Activated B cell treated with CpG ODN at 0.5 μM for 24 hours (primary cell): ENCODE measurements around the gene CBX7. TPM values are rescaled to one million over a fixed set of nuclear protein-coding genes. Genes with fewer than 3 reads are reported as not detected.
A peak's percentile ranks its signal among the peaks of the same experiment; 100 is the strongest.

Source experiments
- ATAC-seq: fragments of 200-7000 bp; cut with Tn5 transposase; one replicate; pipeline ENCODE4 v1.10.0; 2021; ENCODE audit warnings: low read depth, mild to moderate bottlenecking, moderate library complexity
- CTCF ChIA-PET: fragments of 350-600 bp; sonication (Branson Sonifier 250); formaldehyde crosslinking; loops from one replicate; lab custom pipeline; 2021; ENCODE audit warnings: antibody characterized with exemption; lab: Charles Lee
- POLR2A ChIA-PET: fragments of 350-600 bp; sonication (Branson Sonifier 250); formaldehyde crosslinking; loops from one replicate; lab custom pipeline; 2021; ENCODE audit warnings: antibody characterized with exemption; lab: Charles Lee
- DNase-seq: peaks from one replicate; pipeline ENCODE4 v3.0.0; 2022
- H3K27ac Mint-ChIP-seq: one replicate; pipeline ENCODE4 v1.8.0; 2020; ENCODE audit warnings: mixed read lengths
- H3K27me3 Mint-ChIP-seq: one replicate; pipeline ENCODE4 v1.8.0; 2021; ENCODE audit warnings: mixed read lengths
- H3K36me3 Mint-ChIP-seq: one replicate; pipeline ENCODE4 v1.8.0; 2021; ENCODE audit warnings: low read depth, mixed read lengths
- H3K4me1 Mint-ChIP-seq: one replicate; pipeline ENCODE4 v1.8.0; 2021; ENCODE audit warnings: mixed read lengths
- H3K4me3 Mint-ChIP-seq: one replicate; pipeline ENCODE4 v1.8.0; 2020; ENCODE audit warnings: mild to moderate bottlenecking, mixed read lengths
- H3K9me3 Mint-ChIP-seq: one replicate; pipeline ENCODE4 v1.8.0; 2020; ENCODE audit warnings: mixed read lengths
- intact Hi-C: fragments of 100-400 bp; cut with micrococcal nuclease; formaldehyde crosslinking; loops from one replicate; pipeline ENCODE4 v1.15.1; 2024
- total RNA-seq: library from RNA; stranded (reverse); gene quantifications from 2 replicates; pipeline ENCODE4 v1.2.3, GENCODE V29; 2022
- TF ChIP-seq, protein P1 (sequence below): fragments of 200-600 bp; IDR thresholded peaks from one replicate; pipeline ENCODE4 v1.8.0; 2022; ENCODE audit warnings: antibody characterized with exemption, mild to moderate bottlenecking

CBX7 gene
- total RNA-seq, 1 donor from 2014 or later, result 45.4 TPM

DNA sequence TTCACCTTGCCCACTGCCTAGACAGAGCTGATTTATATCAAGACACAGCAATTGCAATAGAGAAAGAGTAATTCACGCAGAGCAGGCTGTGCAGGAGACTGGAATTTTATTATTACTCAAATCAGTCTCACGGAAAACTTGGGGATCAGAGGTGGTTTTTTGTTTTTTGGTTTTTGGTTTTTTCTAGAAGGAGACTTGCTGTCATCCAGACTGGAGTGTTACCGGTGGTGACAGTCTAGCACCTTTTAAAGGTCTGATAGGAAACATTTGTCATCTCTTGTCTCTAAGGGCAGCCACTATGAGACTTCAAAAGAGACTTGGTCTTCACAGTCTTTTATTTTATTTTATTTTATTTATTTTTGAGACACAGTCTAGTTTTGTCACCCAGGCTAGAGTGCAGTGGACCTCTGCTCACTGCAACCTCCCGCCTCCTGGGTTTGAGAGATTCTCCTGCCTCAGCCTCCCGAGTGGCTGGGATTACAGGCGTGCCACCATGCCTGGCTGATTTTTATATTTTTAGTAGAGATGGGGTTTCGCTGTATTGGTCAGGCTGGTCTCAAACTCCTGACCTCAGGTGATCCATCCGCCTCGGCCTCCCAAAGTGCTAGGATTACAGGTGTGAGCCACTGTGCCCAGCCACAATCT, 36.4 kb downstream of the CBX7 start:
- H3K4me3 Mint-ChIP-seq, result peak overlapping the region; percentile 32
- H3K27me3 Mint-ChIP-seq, result no peaks in the 10 kb centered on the region
- peaks cover 54% of the 10 kb centered on the region for H3K4me1 Mint-ChIP-seq
- H3K27ac Mint-ChIP-seq, result peak overlapping the region; percentile 86
- H3K9me3 Mint-ChIP-seq, result no peaks in the 10 kb centered on the region
- intact Hi-C loops, result no loop called here
- POLR2A ChIA-PET, result interaction anchor here (0.5 to 3.0 kb wide), 7 partner anchors 14 to 413 kb away, joined by 3 to 37 read pairs (median 4); no protein-coding TSS in a partner anchor
- H3K36me3 Mint-ChIP-seq, result no peaks in the 10 kb centered on the region
- ATAC-seq (no peak), DNase-seq (no peak)
- TF ChIP-seq, protein P1, sequence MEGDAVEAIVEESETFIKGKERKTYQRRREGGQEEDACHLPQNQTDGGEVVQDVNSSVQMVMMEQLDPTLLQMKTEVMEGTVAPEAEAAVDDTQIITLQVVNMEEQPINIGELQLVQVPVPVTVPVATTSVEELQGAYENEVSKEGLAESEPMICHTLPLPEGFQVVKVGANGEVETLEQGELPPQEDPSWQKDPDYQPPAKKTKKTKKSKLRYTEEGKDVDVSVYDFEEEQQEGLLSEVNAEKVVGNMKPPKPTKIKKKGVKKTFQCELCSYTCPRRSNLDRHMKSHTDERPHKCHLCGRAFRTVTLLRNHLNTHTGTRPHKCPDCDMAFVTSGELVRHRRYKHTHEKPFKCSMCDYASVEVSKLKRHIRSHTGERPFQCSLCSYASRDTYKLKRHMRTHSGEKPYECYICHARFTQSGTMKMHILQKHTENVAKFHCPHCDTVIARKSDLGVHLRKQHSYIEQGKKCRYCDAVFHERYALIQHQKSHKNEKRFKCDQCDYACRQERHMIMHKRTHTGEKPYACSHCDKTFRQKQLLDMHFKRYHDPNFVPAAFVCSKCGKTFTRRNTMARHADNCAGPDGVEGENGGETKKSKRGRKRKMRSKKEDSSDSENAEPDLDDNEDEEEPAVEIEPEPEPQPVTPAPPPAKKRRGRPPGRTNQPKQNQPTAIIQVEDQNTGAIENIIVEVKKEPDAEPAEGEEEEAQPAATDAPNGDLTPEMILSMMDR, result no peak
- CTCF ChIA-PET, result interaction anchor here (2.2 kb wide), 1 partner anchor 102 kb away, joined by 5 read pairs; the partner anchor contains the start of gene APOBEC3C

DNA sequence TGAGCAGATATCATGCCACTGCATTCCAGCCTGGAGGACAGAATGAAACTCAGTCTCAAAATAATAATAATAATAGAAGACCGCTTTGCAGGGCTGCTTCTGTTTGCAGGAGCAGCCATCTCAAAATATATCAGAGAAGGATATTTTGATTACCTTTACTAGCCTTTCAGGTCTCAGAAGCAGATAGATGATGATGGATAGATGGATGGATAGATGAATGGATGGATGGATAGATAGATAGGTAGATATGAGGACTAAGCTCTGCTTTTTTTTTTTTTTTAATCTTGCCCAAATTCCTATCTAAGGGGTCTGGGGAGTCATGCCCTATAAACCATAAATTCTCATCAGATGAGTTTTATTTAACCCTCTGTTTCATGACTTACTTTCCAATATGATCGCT, 36.9 kb downstream of the CBX7 start:
- ATAC-seq (no peak), DNase-seq (no peak)
- Mint-ChIP-seq H3K9me3 (no peaks in the 10 kb centered on the region), H3K27ac (peak overlapping the region; percentile 85), H3K4me1 (peaks cover 59% of the 10 kb centered on the region), H3K4me3 (peak overlapping the region; percentile 32), H3K36me3 (no peaks in the 10 kb centered on the region), H3K27me3 (no peaks in the 10 kb centered on the region)
- intact Hi-C loops, result no loop called here
- POLR2A ChIA-PET, result interaction anchor here (0.5 to 3.0 kb wide), 8 partner anchors 14 to 412 kb away, joined by 3 to 37 read pairs (median 4); no protein-coding TSS in a partner anchor
- TF ChIP-seq, protein P1, result no peak
- CTCF ChIA-PET, result interaction anchor here (2.2 kb wide), 1 partner anchor 101 kb away, joined by 5 read pairs; the partner anchor contains the start of gene APOBEC3C

DNA sequence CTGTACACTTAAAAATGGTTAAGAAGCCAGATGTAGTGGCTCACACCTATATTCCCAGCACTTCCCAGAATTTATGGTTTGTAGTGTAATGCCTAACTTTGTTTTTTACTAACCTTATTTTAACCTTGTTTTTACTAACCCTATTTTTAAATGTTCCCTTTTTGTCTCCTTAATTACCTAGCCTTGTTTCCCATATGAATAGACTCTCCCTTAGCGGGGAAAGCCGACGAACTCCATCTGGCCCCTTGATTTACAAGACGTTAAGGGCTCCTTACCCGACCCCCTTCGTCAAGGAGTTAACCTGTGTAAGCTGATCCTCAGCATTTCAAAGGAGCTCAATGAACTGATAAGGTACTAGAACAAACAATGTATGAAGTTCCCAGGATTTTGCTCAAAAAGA, 38.4 kb downstream of the CBX7 start:
- H3K4me3 Mint-ChIP-seq, result no peak overlapping the region
- POLR2A ChIA-PET, result interaction anchor here (0.6 to 3.0 kb wide), 7 partner anchors 15 to 167 kb away, joined by 3 to 37 read pairs (median 4); no protein-coding TSS in a partner anchor
- H3K27ac Mint-ChIP-seq, result peak overlapping the region; percentile 85
- ATAC-seq (no peak), DNase-seq (no peak)
- TF ChIP-seq, protein P1, result no peak
- H3K4me1 Mint-ChIP-seq, result peaks cover 69% of the 10 kb centered on the region
- CTCF ChIA-PET, result interaction anchor here (1.6 to 2.2 kb wide), 2 partner anchors 14 to 100 kb away, joined by 5 read pairs; partner anchors contain the start of gene APOBEC3C
- no peaks in the 10 kb centered on the region for H3K9me3 Mint-ChIP-seq
- intact Hi-C loops, result no loop called here
- no peaks in the 10 kb centered on the region for H3K36me3 Mint-ChIP-seq
- no peaks in the 10 kb centered on the region for H3K27me3 Mint-ChIP-seq

DNA sequence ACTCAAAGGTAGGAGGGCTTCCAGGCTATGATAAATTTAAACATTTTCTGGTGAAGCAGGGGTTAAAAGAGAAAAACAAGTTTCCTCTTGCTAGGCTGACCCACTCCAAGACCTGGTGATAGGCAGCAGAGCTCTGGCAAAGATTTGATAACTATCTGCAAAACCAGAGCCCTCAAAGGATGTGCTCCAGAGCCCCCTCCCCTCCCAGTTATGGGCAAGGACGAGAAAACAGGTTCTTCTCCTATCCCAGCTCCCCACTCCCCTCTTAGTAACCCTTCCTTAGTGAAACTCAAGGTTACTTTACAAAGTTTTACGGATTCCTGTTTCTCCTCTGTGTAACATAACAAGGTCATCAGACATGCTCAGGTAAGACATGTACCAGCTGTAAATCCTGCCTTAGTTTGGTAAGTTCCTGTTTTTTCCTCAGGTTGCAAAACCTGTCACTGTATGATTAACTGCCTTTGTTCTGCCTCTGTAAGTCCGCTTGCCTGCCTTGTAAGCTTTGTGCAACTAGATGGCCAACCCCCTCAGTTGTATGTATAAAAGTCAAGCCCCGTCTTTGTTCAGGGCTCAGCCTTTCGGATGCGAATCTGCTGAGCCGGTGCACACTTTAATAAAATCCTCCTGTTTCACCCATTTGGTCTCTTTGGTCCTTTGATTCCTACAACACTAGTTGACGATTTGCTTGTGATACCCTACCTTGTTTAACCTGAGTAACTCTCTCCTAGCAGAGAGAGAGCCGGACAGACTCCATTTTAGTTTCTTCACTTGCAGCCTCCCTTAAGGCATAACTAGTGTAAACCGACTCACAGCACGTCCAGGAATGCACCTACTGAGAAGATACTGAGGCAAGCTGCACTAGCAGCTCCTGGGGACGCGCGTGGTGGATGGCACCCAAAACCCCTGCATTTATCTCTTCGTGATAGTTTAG, 41.6 kb downstream of the CBX7 start:
- intact Hi-C loops, result no loop called here
- Mint-ChIP-seq H3K4me3 (no peak overlapping the region), H3K4me1 (peaks cover 48% of the 10 kb centered on the region), H3K27ac (peak overlapping the region; percentile 37), H3K9me3 (no peaks in the 10 kb centered on the region), H3K36me3 (no peaks in the 10 kb centered on the region), H3K27me3 (no peaks in the 10 kb centered on the region)
- CTCF ChIA-PET, result interaction anchor here (1.0 to 1.6 kb wide), 2 partner anchors 108 to 240 kb away, joined by 3 to 4 read pairs; no protein-coding TSS in a partner anchor
- TF ChIP-seq, protein P1, result no peak
- ATAC-seq (peak; percentile 55), DNase-seq (no peak)
- POLR2A ChIA-PET, result interaction anchor here (0.6 to 2.0 kb wide), 11 partner anchors 10 to 106 kb away, joined by 3 to 14 read pairs (median 3); no protein-coding TSS in a partner anchor
